GM13976 (cell line): ENCODE data around the gene SMCHD1.

ENCODE experiments used
- DNase-seq: peaks from one replicate; pipeline ENCODE4 v3.0.0; 2012; ENCODE audit warnings: low spot score
- CTCF ChIP-seq: IDR thresholded peaks from 2 replicates; pipeline ENCODE4 v1.5.1; 2012; ENCODE audit warnings: borderline replicate concordance, mild to moderate bottlenecking; ENCODE audit not compliant: insufficient read depth; ENCODE audit errors: extremely low read depth, missing control alignments, control extremely low read depth
- in situ Hi-C: fragments of 300-500 bp; cut with MboI; formaldehyde crosslinking; loops from one replicate; pipeline ENCODE4 v1.12.0; 2022; ENCODE audit warnings: low sequenced_read_pairs, mixed read lengths, inconsistent platforms; ENCODE audit not compliant: unreplicated experiment

Gene SMCHD1

GRCh38 chr18:2774669-2775068 is 119.1 kb downstream of the SMCHD1 start:
- no peak for DNase-seq
- in situ Hi-C loops: loop anchor here (25.0 kb wide), 1 partner anchor 213 kb away; no protein-coding TSS in a partner anchor
- TF ChIP-seq CTCF: no peak

- DNase-seq: no peak
- in situ Hi-C loops: no loop called here
- no peak for TF ChIP-seq CTCF
These were observed 121.1 kb downstream of the SMCHD1 start for GRCh38 chr18:2776601-2777000.

GRCh38 chr18:2777241-2777640 is 121.7 kb downstream of the SMCHD1 start:
- DNase-seq: no peak
- in situ Hi-C loops: no loop called here
- no peak for TF ChIP-seq CTCF

GRCh38 chr18:2780750-2781149 is 125.2 kb downstream of the SMCHD1 start:
- in situ Hi-C loops: no loop called here
- TF ChIP-seq CTCF: no peak
- DNase-seq: no peak

GRCh38 chr18:2787225-2787624 is 131.7 kb downstream of the SMCHD1 start:
- no peak for DNase-seq
- TF ChIP-seq CTCF: no peak
- in situ Hi-C loops: no loop called here

- DNase-seq: no peak
- no peak for TF ChIP-seq CTCF
- in situ Hi-C loops: no loop called here
These were observed 136.9 kb downstream of the SMCHD1 start for GRCh38 chr18:2792395-2792794.

GRCh38 chr18:2794159-2794558 is 138.6 kb downstream of the SMCHD1 start:
- in situ Hi-C loops: no loop called here
- no peak for TF ChIP-seq CTCF
- no peak for DNase-seq
